Memory B cell (primary cell): ENCODE measurements around the gene RERE.
A peak's percentile ranks its signal among the peaks of the same experiment; 100 is the strongest.

Source experiments
- ATAC-seq: fragments of 150-1000 bp; cut with Tn5 transposase; 2 replicates; pipeline ENCODE4 v1.10.0; 2021; ENCODE audit warnings: low read depth, mild to moderate bottlenecking, moderate library complexity
- DNase-seq, 2 donors: peaks; one replicate each; pipeline ENCODE4 v3.0.0; 2022; ENCODE audit warnings: low spot score in 2 of 2
- H3K27ac Mint-ChIP-seq: one replicate; pipeline ENCODE4 v1.8.0; 2022; ENCODE audit warnings: mild to moderate bottlenecking, moderate library complexity, mixed read lengths
- H3K27me3 Mint-ChIP-seq: one replicate; pipeline ENCODE4 v1.8.0; 2022; ENCODE audit warnings: mixed read lengths
- H3K36me3 Mint-ChIP-seq: one replicate; pipeline ENCODE4 v1.8.0; 2022; ENCODE audit warnings: mild to moderate bottlenecking, mixed read lengths
- H3K4me1 Mint-ChIP-seq: one replicate; pipeline ENCODE4 v1.8.0; 2022; ENCODE audit warnings: mixed read lengths
- H3K4me3 Mint-ChIP-seq: one replicate; pipeline ENCODE4 v1.8.0; 2022; ENCODE audit warnings: mild to moderate bottlenecking, moderate library complexity, mixed read lengths
- H3K9me3 Mint-ChIP-seq: one replicate; pipeline ENCODE4 v1.8.0; 2022; ENCODE audit warnings: mixed read lengths

Gene RERE

DNA sequence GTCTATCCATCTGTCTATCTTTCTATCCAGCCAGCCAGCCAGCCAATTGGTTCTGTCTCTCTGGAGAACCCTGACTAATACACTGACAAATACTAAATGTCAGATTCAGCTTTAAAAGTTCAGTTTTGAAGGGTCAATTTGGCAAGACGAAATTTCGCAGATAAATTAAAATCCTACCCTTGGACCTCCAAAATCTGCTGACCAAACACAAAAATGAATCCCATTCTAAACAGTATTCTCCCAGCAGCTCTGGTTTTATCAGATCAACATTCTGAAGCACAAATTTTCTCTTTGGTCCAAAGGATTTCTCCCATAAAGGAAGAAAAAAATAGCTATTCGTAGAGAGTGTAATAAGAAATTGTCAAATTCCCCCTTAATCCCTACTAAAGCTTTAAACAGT is 248.6 kb downstream of the RERE start:
- Mint-ChIP-seq H3K4me3 (no peak overlapping the region), H3K4me1 (peaks cover 15% of the 10 kb centered on the region), H3K27ac (no peak overlapping the region), H3K36me3 (peaks cover 2% of the 10 kb centered on the region), H3K9me3 (no peaks in the 10 kb centered on the region), H3K27me3 (no peaks in the 10 kb centered on the region)
- ATAC-seq (no peak), DNase-seq (no peak)

DNA sequence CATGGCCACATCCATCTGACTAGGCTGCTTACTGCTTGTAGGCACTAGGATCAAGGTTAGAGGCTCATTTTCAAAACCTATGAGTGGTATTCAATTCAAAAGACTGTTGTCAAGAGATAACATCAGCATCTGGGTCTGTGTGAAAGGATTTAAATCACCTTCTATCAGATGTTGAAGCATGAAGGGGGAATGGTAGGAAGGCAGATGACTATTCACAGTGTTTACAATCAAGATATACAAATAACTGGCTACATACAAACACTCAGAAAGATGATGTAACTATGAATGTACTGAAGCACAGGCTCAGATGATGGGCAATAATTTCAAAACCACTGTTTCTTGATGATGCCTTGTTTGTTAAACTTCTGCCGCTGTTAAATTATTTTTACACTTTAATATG is 250.3 kb downstream of the RERE start:
- Mint-ChIP-seq H3K9me3 (no peaks in the 10 kb centered on the region), H3K4me3 (no peak overlapping the region), H3K27me3 (no peaks in the 10 kb centered on the region), H3K36me3 (peaks cover 2% of the 10 kb centered on the region), H3K27ac (no peak overlapping the region), H3K4me1 (peaks cover 24% of the 10 kb centered on the region)
- no peak for ATAC-seq
- no peak for DNase-seq

DNA sequence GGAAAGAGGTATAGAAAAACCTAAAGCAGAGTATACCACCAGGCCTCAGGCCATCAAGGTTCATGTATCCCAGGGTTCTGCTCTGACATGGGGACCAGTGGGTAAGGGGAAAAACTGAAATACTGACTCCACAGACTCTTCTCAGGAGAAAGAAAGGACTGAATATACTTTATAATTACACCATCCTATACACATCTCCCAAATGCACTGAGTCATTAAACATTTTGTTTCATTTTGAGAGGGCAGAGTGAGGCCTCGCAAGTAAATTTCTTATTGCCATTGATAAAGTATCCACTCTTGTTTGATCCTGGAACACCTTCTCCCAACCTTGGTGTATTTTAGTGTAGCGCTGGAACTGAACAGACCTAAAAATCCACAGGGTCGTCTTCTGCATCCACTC is 251.6 kb downstream of the RERE start:
- Mint-ChIP-seq H3K36me3 (peaks cover 2% of the 10 kb centered on the region), H3K9me3 (no peaks in the 10 kb centered on the region), H3K27ac (no peak overlapping the region)

DNA sequence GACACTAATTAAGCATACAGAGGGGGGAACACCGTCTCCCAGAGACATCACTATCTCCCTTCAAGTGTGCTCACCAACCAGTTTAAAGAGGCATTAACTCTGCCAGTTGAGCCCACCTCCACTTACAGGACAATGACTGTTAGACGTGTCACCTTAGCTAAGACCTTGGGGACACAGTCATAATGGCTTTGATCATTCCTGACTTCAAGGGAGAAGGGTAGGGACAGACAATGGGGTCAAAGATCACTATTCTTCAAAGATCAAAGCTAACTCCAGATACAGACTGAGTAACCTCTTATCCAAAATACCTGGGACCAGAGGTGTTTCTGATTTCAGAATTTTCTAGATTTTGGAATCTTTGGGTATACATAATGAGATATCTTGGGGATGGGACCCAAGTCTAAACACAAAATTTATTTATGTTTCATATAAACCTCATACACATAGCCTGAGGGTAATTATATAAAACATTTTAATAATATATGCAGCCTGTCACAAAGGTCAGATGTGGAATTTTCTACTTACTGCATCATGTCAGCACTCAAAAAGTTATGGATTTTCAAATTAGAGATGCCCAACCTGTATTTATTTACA is 253.4 kb downstream of the RERE start:
- Mint-ChIP-seq H3K27me3 (no peaks in the 10 kb centered on the region), H3K27ac (peak overlapping the region; percentile 86), H3K4me1 (peaks cover 28% of the 10 kb centered on the region)

More for the DNA sequence above, 251.6 kb downstream of the RERE start:
- DNase-seq (no peak), ATAC-seq (no peak)
- H3K4me3 Mint-ChIP-seq, result no peak overlapping the region
- peaks cover 25% of the 10 kb centered on the region for H3K4me1 Mint-ChIP-seq
- H3K27me3 Mint-ChIP-seq, result no peaks in the 10 kb centered on the region

DNA sequence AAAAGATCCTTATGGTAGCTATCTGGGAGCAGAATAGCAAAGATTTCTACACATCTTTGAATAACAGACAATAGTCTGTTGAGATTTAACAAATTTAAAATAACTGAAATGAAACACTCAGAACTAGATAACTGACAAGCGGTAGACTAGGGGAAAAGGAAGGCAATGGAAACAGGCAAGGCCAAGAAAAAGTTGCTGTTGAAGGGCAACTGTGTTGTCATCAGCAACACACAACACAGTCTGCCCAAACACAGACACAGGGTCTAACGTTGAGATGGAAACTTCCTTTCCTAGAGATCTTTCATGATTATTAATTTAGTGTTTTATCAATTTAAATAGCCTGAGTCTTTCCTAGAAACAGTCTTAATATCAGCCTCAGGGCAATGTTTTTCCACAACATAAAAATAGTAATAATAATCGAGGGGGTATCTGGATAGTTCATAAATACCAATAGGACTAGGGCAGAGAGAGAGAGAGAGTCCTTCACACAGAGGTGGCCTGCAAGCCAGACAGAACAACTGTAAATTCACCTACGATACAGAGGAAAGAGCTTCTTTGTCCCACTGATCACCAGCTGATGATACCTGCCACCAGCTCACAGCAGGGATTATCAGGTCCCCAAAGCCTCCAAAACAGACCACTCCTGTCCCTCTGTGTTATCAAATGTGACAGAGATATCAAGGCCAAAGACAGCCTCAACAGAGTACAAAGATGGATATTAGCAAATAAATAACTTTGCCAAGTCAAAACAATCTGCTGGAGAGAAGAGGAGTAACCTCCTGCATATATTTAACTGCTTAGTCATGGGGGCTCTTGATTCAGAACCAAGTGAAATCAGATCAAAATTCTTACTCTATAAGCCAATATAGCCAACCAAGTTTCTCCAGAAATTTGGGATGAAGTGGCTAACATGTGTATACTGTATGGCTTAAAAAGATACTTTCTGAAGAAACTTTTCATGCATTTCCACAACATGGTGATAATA is 254.3 kb downstream of the RERE start:
- no peaks in the 10 kb centered on the region for H3K27me3 Mint-ChIP-seq
- no peaks in the 10 kb centered on the region for H3K9me3 Mint-ChIP-seq
- H3K27ac Mint-ChIP-seq, result peak overlapping the region; percentile 86

More for the DNA sequence above, 253.4 kb downstream of the RERE start:
- H3K4me3 Mint-ChIP-seq, result no peak overlapping the region
- peaks cover 2% of the 10 kb centered on the region for H3K36me3 Mint-ChIP-seq
- no peak for ATAC-seq
- no peak for DNase-seq
- no peaks in the 10 kb centered on the region for H3K9me3 Mint-ChIP-seq

DNA sequence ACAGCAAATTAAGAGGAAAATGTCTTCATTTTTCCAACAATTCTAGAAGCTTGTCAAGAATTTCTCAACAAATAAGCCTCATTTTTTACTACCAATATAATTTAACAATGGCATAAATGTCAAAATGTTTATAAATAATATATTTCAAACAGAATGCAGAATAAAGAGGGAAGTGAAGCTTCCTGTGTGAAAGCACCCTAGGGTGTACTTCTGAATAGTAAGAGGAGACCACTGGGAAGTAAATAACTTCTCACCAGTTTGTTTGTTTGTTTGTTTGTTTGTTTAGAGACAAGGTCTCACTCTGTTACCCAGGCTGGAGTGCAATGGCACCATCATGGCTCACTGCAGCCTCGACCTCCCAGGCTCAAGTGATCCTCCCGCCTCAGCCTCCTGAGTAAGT is 255.2 kb downstream of the RERE start:
- ATAC-seq, result peak; percentile 74
- peak overlapping the region; percentile 86 for H3K27ac Mint-ChIP-seq
- H3K4me1 Mint-ChIP-seq, result peaks cover 25% of the 10 kb centered on the region
- H3K9me3 Mint-ChIP-seq, result no peaks in the 10 kb centered on the region
- no peak overlapping the region for H3K4me3 Mint-ChIP-seq
- H3K36me3 Mint-ChIP-seq, result peaks cover 3% of the 10 kb centered on the region
- DNase-seq, result no peak
- no peaks in the 10 kb centered on the region for H3K27me3 Mint-ChIP-seq

More for the DNA sequence above, 254.3 kb downstream of the RERE start:
- Mint-ChIP-seq H3K4me3 (no peak overlapping the region), H3K36me3 (peaks cover 2% of the 10 kb centered on the region), H3K4me1 (peaks cover 28% of the 10 kb centered on the region)
- DNase-seq (no peak), ATAC-seq (no peak)

DNA sequence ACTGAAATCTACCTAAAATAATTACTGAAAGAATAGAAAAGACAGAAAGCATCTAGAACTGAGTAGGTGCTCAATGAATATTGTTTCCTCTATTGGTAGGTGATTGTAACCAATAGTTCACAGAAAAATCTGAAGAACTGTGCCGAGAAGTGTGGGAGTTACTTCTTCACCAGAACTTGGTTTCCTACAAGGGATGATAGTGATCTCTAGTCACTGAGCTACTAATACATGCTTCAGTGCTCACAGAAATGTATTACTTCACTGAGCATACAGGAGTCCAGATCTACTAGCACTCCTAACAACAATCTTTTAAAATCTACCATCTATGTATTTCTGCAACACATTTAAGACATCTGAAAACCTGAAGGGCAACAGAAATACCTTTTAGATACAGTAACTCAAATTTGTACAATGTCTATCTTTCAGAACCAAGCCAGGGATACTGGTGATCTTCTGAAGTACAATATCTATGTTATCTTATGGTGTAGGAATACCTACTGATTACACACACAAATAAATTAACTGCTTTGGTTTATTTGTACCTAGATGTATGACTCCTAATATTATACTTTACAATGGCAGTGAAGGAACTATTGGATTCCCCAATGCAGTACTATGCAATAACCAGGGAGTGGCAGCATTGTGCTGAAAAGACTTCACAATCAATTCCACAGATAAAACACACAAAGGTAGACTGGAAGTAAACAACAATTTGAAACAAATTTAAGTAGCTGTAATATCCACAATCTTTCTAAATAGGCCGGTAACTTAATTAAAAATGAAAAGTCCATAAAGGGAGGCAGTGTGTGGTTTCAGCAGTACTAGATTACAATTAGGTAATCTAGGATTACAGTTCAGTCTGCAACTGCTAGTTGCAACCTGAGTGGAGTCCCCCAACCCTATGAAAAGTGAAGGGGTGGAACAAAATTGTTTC is 256.6 kb downstream of the RERE start:
- DNase-seq, result peak in 1 of 2 donors; percentile 50
- Mint-ChIP-seq H3K4me3 (no peak overlapping the region), H3K36me3 (peaks cover 5% of the 10 kb centered on the region), H3K9me3 (no peaks in the 10 kb centered on the region), H3K27me3 (no peaks in the 10 kb centered on the region), H3K27ac (peak overlapping the region; percentile 21), H3K4me1 (peaks cover 25% of the 10 kb centered on the region)
- peak; percentile 72 for ATAC-seq

DNA sequence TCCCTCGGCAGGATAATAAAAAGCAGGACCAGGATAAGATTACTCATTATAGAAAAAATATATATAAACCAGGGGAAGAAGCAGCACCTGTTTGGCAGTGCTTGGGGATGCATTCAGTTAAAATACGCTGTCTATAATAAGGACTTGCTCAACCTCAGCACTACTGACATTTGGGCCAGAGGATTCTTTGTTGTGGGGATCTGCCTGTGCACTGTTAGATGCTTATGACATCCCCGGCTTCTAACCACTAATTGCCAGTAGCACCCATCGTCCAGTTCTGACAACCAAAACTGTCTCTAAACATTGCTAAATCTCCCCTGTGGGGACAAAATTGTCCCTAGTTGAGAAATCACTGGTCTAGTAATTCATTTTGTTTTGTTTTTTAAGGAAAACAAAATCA is 257.4 kb downstream of the RERE start:
- Mint-ChIP-seq H3K36me3 (peaks cover 10% of the 10 kb centered on the region), H3K9me3 (no peaks in the 10 kb centered on the region), H3K4me3 (no peak overlapping the region), H3K27me3 (no peaks in the 10 kb centered on the region), H3K4me1 (peaks cover 25% of the 10 kb centered on the region), H3K27ac (peak overlapping the region; percentile 21)
- ATAC-seq (no peak), DNase-seq (no peak)

DNA sequence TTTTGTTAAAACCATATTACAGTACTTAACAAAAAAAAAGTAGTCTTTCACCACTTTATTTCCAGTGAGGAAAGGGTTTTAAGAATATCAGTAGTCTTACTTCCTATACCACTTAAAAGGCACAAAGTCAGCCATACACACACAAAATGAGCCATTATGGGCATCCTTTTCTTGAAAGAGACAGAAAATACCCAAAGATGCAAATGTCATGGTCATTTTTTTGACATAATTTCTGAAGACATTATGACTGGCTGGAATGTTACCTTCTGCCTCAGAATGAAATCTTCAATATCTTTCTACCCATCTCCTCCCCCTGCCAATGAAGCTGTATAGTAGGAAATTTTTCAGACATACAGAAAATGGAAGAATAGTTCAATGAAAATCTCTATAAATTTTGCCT is 261.9 kb downstream of the RERE start:
- H3K27ac Mint-ChIP-seq, result peak overlapping the region; percentile 35
- DNase-seq (no peak), ATAC-seq (no peak)
- peaks cover 8% of the 10 kb centered on the region for H3K4me1 Mint-ChIP-seq
- no peaks in the 10 kb centered on the region for H3K27me3 Mint-ChIP-seq
- H3K9me3 Mint-ChIP-seq, result no peaks in the 10 kb centered on the region
- H3K36me3 Mint-ChIP-seq, result peaks cover 22% of the 10 kb centered on the region
- H3K4me3 Mint-ChIP-seq, result no peak overlapping the region

DNA sequence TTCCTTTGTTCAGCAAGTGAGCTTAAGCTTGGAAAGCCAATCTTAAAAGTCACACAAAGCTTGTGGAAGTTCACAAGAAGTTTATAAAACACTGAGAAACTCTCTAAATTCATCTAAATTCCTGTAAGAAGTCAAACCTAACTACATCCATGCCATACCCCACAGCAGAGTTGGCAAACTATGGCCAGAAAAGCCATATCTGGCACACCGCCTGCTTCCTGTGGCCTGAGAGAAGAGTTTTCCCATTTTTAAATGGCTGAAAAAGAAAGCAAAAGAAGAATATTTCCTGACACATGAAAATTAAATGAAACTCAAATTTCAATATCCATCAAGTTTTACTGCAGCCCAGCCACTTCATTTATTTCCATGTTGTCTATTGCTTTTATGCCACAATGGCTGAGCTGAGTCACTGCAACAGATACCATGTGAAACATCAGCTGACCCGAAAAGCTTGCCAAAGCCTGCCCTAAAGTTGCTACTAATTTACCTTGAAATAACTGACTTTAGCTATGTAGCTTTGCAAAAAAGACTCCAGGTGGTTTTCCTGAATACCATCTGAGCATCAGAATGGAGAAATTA is 262.4 kb downstream of the RERE start:
- peaks cover 22% of the 10 kb centered on the region for H3K36me3 Mint-ChIP-seq
- H3K4me1 Mint-ChIP-seq, result peaks cover 7% of the 10 kb centered on the region
- no peak for DNase-seq
- H3K27me3 Mint-ChIP-seq, result no peaks in the 10 kb centered on the region
- H3K4me3 Mint-ChIP-seq, result no peak overlapping the region
- ATAC-seq, result no peak
- H3K9me3 Mint-ChIP-seq, result no peaks in the 10 kb centered on the region
- peak overlapping the region; percentile 35 for H3K27ac Mint-ChIP-seq

DNA sequence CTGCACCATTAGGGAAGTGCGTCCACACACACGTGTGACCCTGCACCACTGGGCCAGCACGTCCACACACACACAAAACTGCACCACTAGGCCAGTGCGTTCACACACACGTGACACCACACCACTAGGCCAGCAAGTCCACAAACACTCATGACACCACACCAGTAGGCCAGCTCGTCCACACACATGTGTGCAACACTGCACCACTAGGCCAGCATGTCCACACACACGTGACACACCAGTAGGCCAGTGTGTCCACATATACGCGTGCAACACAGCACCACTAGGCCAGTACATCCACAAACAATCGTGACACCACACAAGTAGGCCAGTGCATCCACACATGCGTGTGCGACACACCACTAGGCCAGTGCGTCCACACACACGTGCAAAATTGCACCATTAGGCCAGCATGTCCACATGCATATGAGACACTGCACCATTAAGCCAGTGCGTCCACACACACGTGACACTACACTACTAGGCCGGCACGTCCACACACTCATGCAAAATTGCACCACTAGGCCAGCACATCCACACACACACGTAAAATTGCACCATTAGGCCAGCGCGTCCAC is 264.5 kb downstream of the RERE start:
- ATAC-seq (no peak), DNase-seq (no peak)
- Mint-ChIP-seq H3K4me1 (peaks cover 13% of the 10 kb centered on the region), H3K9me3 (no peaks in the 10 kb centered on the region), H3K36me3 (peaks cover 32% of the 10 kb centered on the region), H3K27me3 (no peaks in the 10 kb centered on the region), H3K27ac (no peak overlapping the region), H3K4me3 (no peak overlapping the region)

DNA sequence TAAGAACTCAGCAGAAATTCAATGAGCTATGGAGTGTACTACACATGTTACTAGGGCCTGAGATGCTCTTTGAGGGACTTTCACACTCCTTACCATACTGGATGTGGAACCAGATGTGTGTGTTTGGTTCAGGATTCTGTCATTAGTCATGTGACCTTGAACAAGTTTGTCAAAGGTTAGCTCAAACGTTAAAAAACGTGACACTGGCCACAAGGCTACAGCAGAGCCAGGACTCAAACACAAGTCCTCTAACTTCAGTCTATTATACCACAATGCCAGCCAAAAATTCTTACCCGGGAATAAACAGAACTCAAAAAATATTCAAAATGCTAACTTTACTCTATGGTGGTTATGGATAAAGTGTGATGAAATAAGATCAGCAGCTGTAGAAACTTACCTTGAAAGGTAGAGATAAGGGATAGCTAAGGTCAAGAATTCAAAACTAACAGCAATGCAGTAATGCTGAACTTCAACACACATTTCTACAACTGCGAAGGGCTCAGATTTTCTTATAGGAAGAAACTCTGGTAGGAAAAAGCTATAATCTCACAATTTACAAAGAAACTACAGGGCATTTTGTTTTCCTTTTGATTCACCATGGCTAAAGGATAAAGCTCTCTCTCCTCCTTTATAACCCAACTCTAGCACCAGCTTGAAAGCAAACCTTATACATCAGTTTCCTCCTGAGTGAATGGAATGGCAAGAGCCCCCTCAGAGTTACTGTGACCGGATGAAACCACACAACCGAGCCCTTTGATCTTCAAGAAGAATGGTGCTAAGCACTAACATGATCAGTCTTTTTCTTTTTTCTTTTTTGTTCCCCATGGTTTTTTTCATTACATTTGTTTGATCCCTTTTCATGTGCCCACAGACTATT is 265.6 kb downstream of the RERE start:
- no peaks in the 10 kb centered on the region for H3K9me3 Mint-ChIP-seq
- H3K27ac Mint-ChIP-seq, result peak overlapping the region; percentile 48
- peaks cover 31% of the 10 kb centered on the region for H3K36me3 Mint-ChIP-seq
- no peaks in the 10 kb centered on the region for H3K27me3 Mint-ChIP-seq
- DNase-seq, result no peak
- H3K4me1 Mint-ChIP-seq, result peaks cover 16% of the 10 kb centered on the region
- no peak for ATAC-seq
- no peak overlapping the region for H3K4me3 Mint-ChIP-seq
